GM19328 (cell line): Measurements from ENCODE around the gene HOXB4.

Experiments used
- ATAC-seq: cut with Tn5 transposase; IDR thresholded peaks from one replicate; pipeline ENCODE4 v1.9.1; 2021; ENCODE audit warnings: mild to moderate bottlenecking, moderate library complexity; ENCODE audit not compliant: unreplicated experiment

Gene HOXB4

GRCh38 chr17:48561884-48562810 lies 16.0 kb downstream of the HOXB4 start:
- ATAC-seq = no peak

- ATAC-seq = no peak
Observed at GRCh38 chr17:48559840-48560817, 18.0 kb downstream of the HOXB4 start.

- ATAC-seq = no peak
Observed at GRCh38 chr17:48559122-48559839, 18.9 kb downstream of the HOXB4 start.

GRCh38 chr17:48558831-48559121 lies 19.4 kb downstream of the HOXB4 start:
- no peak for ATAC-seq

GRCh38 chr17:48558057-48558830 lies 19.9 kb downstream of the HOXB4 start:
- ATAC-seq = no peak

- ATAC-seq = no peak
Observed at GRCh38 chr17:48556576-48557401, 21.4 kb downstream of the HOXB4 start.

GRCh38 chr17:48556229-48556575 lies 21.9 kb downstream of the HOXB4 start:
- no peak for ATAC-seq

GRCh38 chr17:48555258-48556228 lies 22.6 kb downstream of the HOXB4 start:
- no peak for ATAC-seq

- ATAC-seq = no peak
Observed at GRCh38 chr17:48554412-48555257, 23.5 kb downstream of the HOXB4 start.

- ATAC-seq = no peak
Observed at GRCh38 chr17:48553826-48554225, 24.3 kb downstream of the HOXB4 start.

- no peak for ATAC-seq
Observed at GRCh38 chr17:48553190-48553547, 25.0 kb downstream of the HOXB4 start.

- no peak for ATAC-seq
Observed at GRCh38 chr17:48552466-48553189, 25.5 kb downstream of the HOXB4 start.

- ATAC-seq = no peak
Observed at GRCh38 chr17:48551596-48552465, 26.3 kb downstream of the HOXB4 start.

GRCh38 chr17:48551214-48551555 lies 27.0 kb downstream of the HOXB4 start:
- no peak for ATAC-seq

- no peak for ATAC-seq
Observed at GRCh38 chr17:48550502-48551213, 27.5 kb downstream of the HOXB4 start.
